ENCODE results near the gene DNAH9.

- TF ChIP-seq ZNF274 (IDR thresholded peaks at IDR 0.05; ENCODE audit: low read depth, low read length) (no peak), YY1 (IDR thresholded peaks at IDR 0.05; ENCODE audit: insufficient read depth, insufficient read length) (no peak), SUZ12 (IDR thresholded peaks at IDR 0.05; ENCODE audit: extremely low read depth, insufficient read depth, insufficient read length) (no peak)
Observed at GRCh38 chr17:11636771-11637170, 38.5 kb downstream of the DNAH9 start.
